K562 (cell line): ENCODE data around the gene ECSCR. TPM values are rescaled to one million over a fixed set of nuclear protein-coding genes. Genes with fewer than 3 reads are reported as not detected.

Experiments used
- ATAC-seq: fragments of 200-7000 bp; cut with Tn5 transposase; 3 replicates; pipeline ENCODE4 v1.9.1; 2020; ENCODE audit warnings: moderate library complexity
- BruUV-seq: library from RNA; stranded (reverse); fragments of 400-500 nt; replicated peaks from 2 replicates; lab custom pipeline; 2021; lab: Mats Ljungman, UMichigan
- CTCF ChIA-PET: fragments of 300-600 bp; formaldehyde crosslinking; extraction: SDS; loops from one replicate; lab custom pipeline; 2021; ENCODE audit warnings: low intra/inter-chr PET ratio; lab: Yijun Ruan, JAX
- POLR2A ChIA-PET: fragments of 300-600, 350-650 bp; sonication (Branson Sonifier 250); formaldehyde crosslinking; extraction: SDS; loops from one replicate; lab custom pipeline; 2021; ENCODE audit warnings: antibody characterized with exemption, inconsistent platforms; lab: Yijun Ruan, JAX
- DNase-seq, 4 experiments: peaks; one replicate each; pipeline versions ENCODE4 v3.0.0 to v3.0.0-alpha.2; 2011 to 2018; ENCODE audit warnings: low spot score in 3 of 4, mixed read lengths in 3 of 4; ENCODE audit errors: extremely low read depth in 1 of 4
- FAIRE-seq: peaks from 2 replicates; lab custom pipeline; 2011; peaks lifted over from hg19 to GRCh38; lab: Jason Lieb, UNC
- H2AFZ ChIP-seq: 2 replicates; pipeline ENCODE4 v1.6.0; 2011; ENCODE audit warnings: low read depth, low read length, control low read depth, inconsistent platforms
- H3K27ac ChIP-seq: fragments of 200-600 bp; 3 replicates; pipeline ENCODE4 v1.8.0; 2011; ENCODE audit warnings: low read depth, mild to moderate bottlenecking, control low read depth, inconsistent platforms, low read length, moderate library complexity, mixed read lengths; ENCODE audit errors: extremely low read depth
- H3K27me3 ChIP-seq, 2 experiments: fragments of 300-600 bp in 1 of 2; 2 replicates in 1 of 2; 3 replicates in 1 of 2; pipeline versions ENCODE4 v1.6.0 to v1.8.0; 2011; ENCODE audit warnings: inconsistent platforms in 2 of 2, low read length in 2 of 2, mild to moderate bottlenecking in 1 of 2, mixed read lengths in 1 of 2, moderate library complexity in 1 of 2; ENCODE audit not compliant: control insufficient read depth in 2 of 2, insufficient read depth in 2 of 2
- H3K36me3 ChIP-seq: fragments of 300-600 bp; 3 replicates; pipeline ENCODE4 v1.8.0; 2011; ENCODE audit warnings: mild to moderate bottlenecking, low read length, inconsistent platforms; ENCODE audit not compliant: control insufficient read depth, insufficient read depth
- H3K4me1 ChIP-seq, 2 experiments: fragments of 200-600 bp in 1 of 2; replicated peaks in 1 of 2; 2 replicates in 1 of 2; 3 replicates in 1 of 2; pipeline versions ENCODE4 v1.5.1 to v1.8.0; 2011; ENCODE audit warnings: inconsistent platforms in 2 of 2, low read length in 2 of 2, mild to moderate bottlenecking in 1 of 2, mixed read lengths in 1 of 2, moderate library complexity in 1 of 2; ENCODE audit not compliant: control insufficient read depth in 2 of 2, insufficient read depth in 2 of 2
- H3K4me2 ChIP-seq: 2 replicates; pipeline ENCODE4 v1.6.1; 2011; ENCODE audit warnings: low read length, control low read depth, inconsistent platforms, mixed read lengths; ENCODE audit not compliant: insufficient read depth
- H3K4me3 ChIP-seq: fragments of 200-600 bp; sonication (generic), shearing (Covaris generic); 2 replicates; pipeline ENCODE4 v1.5.1; 2016; ENCODE audit warnings: control low read depth, inconsistent platforms
- H3K79me2 ChIP-seq: fragments of 200-600 bp; 3 replicates; pipeline ENCODE4 v1.8.0; 2011; ENCODE audit warnings: low read length, inconsistent platforms; ENCODE audit not compliant: control insufficient read depth, insufficient read depth
- H3K9ac ChIP-seq, 2 experiments: 2 replicates each; pipeline versions ENCODE4 v1.6.0 to v1.6.1; 2011; ENCODE audit warnings: low read depth in 2 of 2, low read length in 2 of 2, control low read depth in 1 of 2, inconsistent platforms in 1 of 2, mild to moderate bottlenecking in 1 of 2, mixed read lengths in 1 of 2; ENCODE audit not compliant: insufficient read depth in 1 of 2
- H3K9me1 ChIP-seq: one replicate; pipeline ENCODE4 v1.6.0; 2011; ENCODE audit warnings: inconsistent platforms, mild to moderate bottlenecking, low read length, moderate library complexity; ENCODE audit not compliant: control insufficient read depth, insufficient read depth
- H3K9me3 ChIP-seq: replicated peaks from 2 replicates; pipeline ENCODE4 v1.5.1; 2011; ENCODE audit warnings: low read depth, low read length, inconsistent platforms; ENCODE audit not compliant: control insufficient read depth, insufficient read depth
- H4K20me1 ChIP-seq: replicated peaks from 2 replicates; pipeline ENCODE4 v1.6.1; 2011; ENCODE audit warnings: low read length, inconsistent platforms, mixed read lengths; ENCODE audit not compliant: control insufficient read depth, insufficient read depth
- BCOR ChIP-seq: fragments of 450-650 bp; IDR thresholded peaks from 2 replicates; pipeline ENCODE4 v1.6.1; 2016
- CBX1 ChIP-seq: sonication (generic); IDR thresholded peaks from 2 replicates; pipeline ENCODE4 v1.6.1; 2016; ENCODE audit warnings: antibody characterized with exemption, low read depth, mild to moderate bottlenecking
- ELF2 ChIP-seq: fragments of 250-450 bp; sonication (Bioruptor Pico); IDR thresholded peaks from 2 replicates; pipeline ENCODE4 v1.5.0; 2021; ENCODE audit warnings: mild to moderate bottlenecking
- ELF4 ChIP-seq: fragments of 450-650 bp; formaldehyde crosslinking; IDR thresholded peaks from 2 replicates; pipeline ENCODE4 v1.4.0; 2022; ENCODE audit warnings: missing genetic modification characterization
- ETS1 ChIP-seq: conservative IDR thresholded peaks from 2 replicates; pipeline ENCODE4 v1.6.1; 2011; ENCODE audit warnings: low read depth, mild to moderate bottlenecking, low read length; ENCODE audit not compliant: control insufficient read depth
- HEY1 ChIP-seq: fragments of 250-450 bp; sonication (Bioruptor Pico); IDR thresholded peaks from 2 replicates; pipeline ENCODE4 v1.5.0; 2020; ENCODE audit warnings: mild to moderate bottlenecking, moderate library complexity, borderline replicate concordance
- KLF16 ChIP-seq: IDR thresholded peaks from 2 replicates; pipeline ENCODE4 v1.6.1; 2016; ENCODE audit warnings: antibody characterized with exemption
- PATZ1 ChIP-seq: fragments of 250-450 bp; sonication (Bioruptor Pico); IDR thresholded peaks from 2 replicates; pipeline ENCODE4 v1.5.0; 2020; ENCODE audit warnings: mild to moderate bottlenecking, borderline replicate concordance
- PBX2 ChIP-seq, 2 experiments: IDR thresholded peaks in 1 of 2; conservative IDR thresholded peaks in 1 of 2; 2 replicates each; pipeline ENCODE4 v1.6.1; 2016; ENCODE audit warnings: low read depth in 2 of 2, mild to moderate bottlenecking in 1 of 2, missing compliant biosample characterization in 1 of 2, missing genetic modification characterization in 1 of 2, moderate library complexity in 1 of 2
- USF2 ChIP-seq: sonication (generic); formaldehyde crosslinking; IDR thresholded peaks from 2 replicates; pipeline ENCODE4 v1.5.0; 2020; ENCODE audit warnings: missing genetic modification reagents
- ZBED1 ChIP-seq: IDR thresholded peaks from 2 replicates; pipeline ENCODE4 v1.6.1; 2014
- ZNF121 ChIP-seq: sonication (generic); formaldehyde crosslinking; conservative IDR thresholded peaks from 2 replicates; pipeline ENCODE4 v1.8.0; 2022; ENCODE audit warnings: missing genetic modification reagents
- WGBS: fragments of 100-300 bp; shearing (Covaris generic); methylation state at CpG from one replicate; pipeline ENCODE4 v1.1.6; 2016; ENCODE audit warnings: low coverage, mixed read lengths; ENCODE audit not compliant: insufficient coverage; ENCODE audit errors: missing lambda C conversion rate; 5-methylcytosine and 5-hydroxymethylcytosine counted together
- in situ Hi-C: fragments of 300-500 bp; cut with MboI; formaldehyde crosslinking; loops from 4 replicates; pipeline ENCODE4 v1.15.0; 2018; ENCODE audit warnings: inconsistent platforms, mixed read lengths
- intact Hi-C: fragments of 100-400 bp; cut with micrococcal nuclease; formaldehyde crosslinking; loops from 2 replicates; pipeline ENCODE4 v1.14.2; 2022
- polyA plus RNA-seq, 8 experiments: library from polyadenylated mRNA; depleted of rRNA in 4 of 8; stranded (reverse) in 5 of 8; unstranded in 3 of 8; fragments of >200 nt; fragmentation: Nextera tagmentation in 2 of 8; fragmentation: Illumina TruSeq in 1 of 8; extraction: Ambion mirVana in 2 of 8; extraction: Trizol in 1 of 8; gene quantifications; 2 replicates each; pipeline versions ENCODE4 v1.2.1 to v1.2.3, GENCODE V29; 2011 to 2014; ENCODE audit warnings: inconsistent platforms in 1 of 8, missing spikeins in 1 of 8
- total RNA-seq, 7 experiments: library from RNA; depleted of rRNA in 6 of 7; stranded (reverse); fragments of >200 nt in 6 of 7; fragmentation: Illumina TruSeq in 2 of 7; extraction: Trizol in 2 of 7; gene quantifications; 2 replicates each; pipeline versions ENCODE4 v1.2.1 to v1.2.3, GENCODE V29; 2011 to 2021; ENCODE audit warnings: low replicate concordance in 1 of 7

ECSCR gene
- total and polyA plus RNA-seq, 9 of the 15 experiments (the other 6 are each of a cell fraction or from before 2014, with no cell fraction given): 0.10 to 0.25 (median 0.13) TPM; not detected in 6

GRCh38 chr5:139475865-139476617, 13.5 kb upstream of the ECSCR start:
- Histone ChIP-seq H3K9me3 (no peaks in the 10 kb centered on the region), H3K9me1 (no peaks in the 10 kb centered on the region), H3K27me3 (no peaks in the 10 kb centered on the region), H3K36me3 (peaks cover 51% of the 10 kb centered on the region; the same call in 2 of the 3 replicates), H3K4me2 (peak overlapping the region; percentile 77; the same call in 1 of the 2 replicates), H3K9ac (peak overlapping the region; percentile 48 to 81; a peak in 2 of 4 replicates), H3K4me3 (no peak overlapping the region), H3K4me1 (peaks cover 69 to 80% of the 10 kb centered on the region in 2 experiments), H3K79me2 (peaks cover 32% of the 10 kb centered on the region), H3K27ac (peak overlapping the region; percentile 91), H4K20me1 (no peaks in the 10 kb centered on the region), H2AFZ (no peak overlapping the region)
- BruUV-seq: no TSS peak
- ChIA-PET POLR2A (interaction anchor here (0.6 to 0.9 kb wide), 2 partner anchors 69 to 1123 kb away, joined by 3 to 5 read pairs; no protein-coding TSS in a partner anchor), CTCF (no interaction called here)
- intact Hi-C loops: loop anchor here (2.0 kb wide), 1 partner anchor 37 kb away; no protein-coding TSS in a partner anchor
- FAIRE-seq (no peak), ATAC-seq (no peak), DNase-seq (peak in 3 of 4 experiments; percentile 6 to 8 (median 7))
- WGBS: 52% methylated on average over 10 of the region's 13 CpGs
- in situ Hi-C loops: no loop called here
- TF ChIP-seq BCOR: peak; percentile 82
- no peak for TF ChIP-seq ELF2 (CRISPR knock-in tag)
- no peak for TF ChIP-seq ELF4 (CRISPR knock-in tag)
- no peak for TF ChIP-seq ETS1
- no peak for TF ChIP-seq KLF16
- TF ChIP-seq PBX2 (CRISPR knock-in tag; IDR thresholded peaks at IDR 0.05; ENCODE audit: low read depth): no peak
- no peak for TF ChIP-seq PBX2 (tag; conservative IDR thresholded peaks at IDR 0.05; ENCODE audit: low read depth)
- TF ChIP-seq USF2 (CRISPR knock-in tag): no peak
- TF ChIP-seq ZBED1: no peak
- TF ChIP-seq PATZ1 (CRISPR knock-in tag): no peak
- no peak for TF ChIP-seq HEY1 (CRISPR knock-in tag)
- TF ChIP-seq ZNF121 (CRISPR knock-in tag): no peak
- peak; percentile 89 for TF ChIP-seq CBX1
